T-helper 1 cell treated with Interleukin-12 subunit alpha and Interleukin-12 subunit beta and Interleukin-4 antibody, amounts not matched to agents 30 μg/mL and 1 μg/mL, for 36 hours (primary cell): ENCODE results near the gene PLCXD3.

Experiments
- H3K27ac Mint-ChIP-seq: one replicate; pipeline ENCODE4 v1.8.0; 2021; ENCODE audit warnings: mild to moderate bottlenecking, mixed read lengths
- H3K27me3 Mint-ChIP-seq: one replicate; pipeline ENCODE4 v1.8.0; 2021; ENCODE audit warnings: low read depth, mixed read lengths
- H3K36me3 Mint-ChIP-seq: one replicate; pipeline ENCODE4 v1.8.0; 2021; ENCODE audit warnings: low read depth, mixed read lengths
- H3K4me1 Mint-ChIP-seq: one replicate; pipeline ENCODE4 v1.8.0; 2021; ENCODE audit warnings: low read depth, mixed read lengths
- H3K4me3 Mint-ChIP-seq: one replicate; pipeline ENCODE4 v1.8.0; 2021; ENCODE audit warnings: mild to moderate bottlenecking, moderate library complexity, mixed read lengths
- H3K9me3 Mint-ChIP-seq: one replicate; pipeline ENCODE4 v1.8.0; 2021; ENCODE audit warnings: mixed read lengths

PLCXD3 gene

DNA sequence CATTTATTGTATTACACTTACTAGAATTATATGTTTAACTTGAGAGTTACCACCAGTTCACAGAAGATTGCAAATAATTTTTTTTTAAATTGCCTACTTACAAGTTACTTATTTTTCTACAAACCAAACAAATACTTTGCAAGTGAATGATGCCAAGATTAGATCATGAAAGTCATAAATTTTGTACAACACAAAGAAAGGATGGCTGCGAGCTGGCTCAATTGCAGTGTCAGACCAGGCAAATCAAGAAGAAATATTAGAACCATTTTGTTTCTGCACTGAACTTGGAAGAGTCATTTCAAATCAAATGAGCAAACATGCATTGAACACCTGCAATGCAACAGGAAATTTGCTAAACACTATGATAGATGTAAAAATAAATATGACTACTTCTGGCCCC lies 97.3 kb downstream of the PLCXD3 start:
- no peak overlapping the region for H3K27ac Mint-ChIP-seq
- H3K4me3 Mint-ChIP-seq, result no peak overlapping the region
- no peaks in the 10 kb centered on the region for H3K4me1 Mint-ChIP-seq
- H3K36me3 Mint-ChIP-seq, result no peaks in the 10 kb centered on the region
- no peaks in the 10 kb centered on the region for H3K27me3 Mint-ChIP-seq
- no peaks in the 10 kb centered on the region for H3K9me3 Mint-ChIP-seq

DNA sequence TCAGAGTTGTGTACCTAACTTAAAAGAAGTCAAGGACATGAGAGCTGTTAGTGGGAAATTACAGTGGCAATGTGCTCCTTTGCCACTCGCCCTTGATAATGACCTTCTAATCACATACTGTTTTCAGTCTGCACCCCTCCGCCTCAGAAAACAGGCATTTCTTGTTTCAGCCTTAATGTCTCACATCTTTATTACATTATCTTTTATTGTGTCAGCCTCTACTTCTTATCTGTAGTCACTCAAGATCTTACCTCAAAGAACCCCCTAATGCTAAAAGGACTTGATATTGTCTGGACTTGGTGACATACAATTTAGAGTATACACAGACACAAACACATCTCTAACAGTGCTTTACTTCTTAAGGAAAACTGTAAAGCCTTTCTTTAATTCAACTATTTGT lies 97.9 kb downstream of the PLCXD3 start:
- Mint-ChIP-seq H3K27ac (no peak overlapping the region), H3K4me3 (no peak overlapping the region), H3K4me1 (no peaks in the 10 kb centered on the region), H3K9me3 (no peaks in the 10 kb centered on the region), H3K36me3 (no peaks in the 10 kb centered on the region), H3K27me3 (no peaks in the 10 kb centered on the region)

DNA sequence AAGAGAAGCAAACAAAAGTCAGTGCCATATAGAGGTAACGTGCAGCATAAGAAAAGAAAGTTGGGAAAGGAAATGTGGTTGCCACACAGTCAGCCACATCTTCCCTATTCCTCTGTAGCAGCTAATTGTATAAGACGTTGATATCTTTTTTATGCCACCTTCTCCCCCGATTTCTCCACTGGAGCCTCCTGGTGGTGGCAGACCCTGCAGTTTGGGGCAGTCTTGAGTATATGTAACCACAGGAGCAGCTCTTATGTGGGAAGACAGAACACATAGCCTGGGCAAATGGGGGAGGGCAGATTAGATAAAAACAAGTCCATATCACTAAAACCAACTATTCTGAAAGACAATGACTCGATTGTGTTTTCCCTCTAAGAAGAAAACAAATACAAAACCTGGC lies 99.7 kb downstream of the PLCXD3 start:
- no peaks in the 10 kb centered on the region for H3K4me1 Mint-ChIP-seq

DNA sequence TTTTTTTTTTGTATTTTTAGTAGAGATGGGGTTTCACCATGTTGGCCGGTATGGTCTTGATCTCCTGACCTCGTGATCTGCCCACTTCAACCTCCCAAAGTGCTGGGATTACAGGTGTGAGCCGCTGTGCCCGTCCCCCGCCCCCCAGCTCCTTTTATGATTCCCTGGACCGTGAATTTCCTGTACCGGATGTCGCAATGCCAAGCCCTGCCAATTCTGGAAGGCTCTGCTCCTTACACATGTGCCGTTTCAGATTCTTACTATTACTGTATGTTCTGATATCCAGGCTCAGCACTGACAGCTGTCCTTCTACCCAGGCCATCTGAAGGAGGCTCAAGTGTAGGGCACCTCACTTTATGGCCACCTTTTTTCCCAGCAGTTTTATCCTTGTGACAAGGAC lies 100.1 kb downstream of the PLCXD3 start:
- Mint-ChIP-seq H3K27ac (no peak overlapping the region), H3K4me3 (no peak overlapping the region), H3K9me3 (no peaks in the 10 kb centered on the region), H3K27me3 (no peaks in the 10 kb centered on the region), H3K36me3 (no peaks in the 10 kb centered on the region), H3K4me1 (no peaks in the 10 kb centered on the region)

More for the DNA sequence above, 99.7 kb downstream of the PLCXD3 start:
- Mint-ChIP-seq H3K9me3 (no peaks in the 10 kb centered on the region), H3K27me3 (no peaks in the 10 kb centered on the region), H3K4me3 (no peak overlapping the region), H3K27ac (no peak overlapping the region), H3K36me3 (no peaks in the 10 kb centered on the region)

DNA sequence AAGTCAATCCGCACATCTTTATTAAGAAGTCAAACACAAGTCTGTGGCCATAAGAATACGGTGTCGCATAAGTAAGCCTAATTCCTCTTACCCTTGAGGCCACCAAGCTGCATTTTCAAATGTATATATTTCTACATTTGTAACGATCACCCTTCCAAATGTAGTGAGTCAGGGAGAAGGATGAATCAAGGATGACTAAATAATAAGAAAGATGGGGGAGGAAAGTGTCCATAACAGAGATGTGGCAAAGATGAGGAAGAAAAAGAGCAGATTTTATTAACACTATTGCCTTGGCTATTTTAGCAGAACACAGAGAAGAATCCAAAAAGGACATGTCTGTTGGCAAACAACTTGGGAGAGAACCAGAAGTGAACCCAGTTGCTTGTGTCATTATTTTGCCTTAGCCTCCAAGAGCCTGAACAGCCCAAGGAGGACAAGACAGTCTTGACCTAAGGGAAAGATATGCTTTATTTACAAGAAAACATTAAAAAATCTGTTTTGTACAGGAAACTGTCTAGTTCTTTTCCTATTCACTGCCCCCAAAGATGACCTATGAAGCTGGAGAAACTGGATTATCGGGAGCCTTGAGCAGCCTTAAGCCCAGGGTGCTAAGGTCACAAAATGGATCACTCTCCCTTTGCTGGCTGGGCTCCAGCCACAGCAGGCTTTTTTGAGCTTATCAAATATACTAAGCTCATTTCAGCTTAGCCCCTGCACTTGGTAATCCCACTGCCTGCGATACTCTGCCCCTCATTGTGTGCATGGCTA lies 101.5 kb downstream of the PLCXD3 start:
- Mint-ChIP-seq H3K36me3 (no peaks in the 10 kb centered on the region), H3K9me3 (no peaks in the 10 kb centered on the region), H3K27me3 (no peaks in the 10 kb centered on the region), H3K27ac (no peak overlapping the region), H3K4me3 (no peak overlapping the region), H3K4me1 (no peaks in the 10 kb centered on the region)

DNA sequence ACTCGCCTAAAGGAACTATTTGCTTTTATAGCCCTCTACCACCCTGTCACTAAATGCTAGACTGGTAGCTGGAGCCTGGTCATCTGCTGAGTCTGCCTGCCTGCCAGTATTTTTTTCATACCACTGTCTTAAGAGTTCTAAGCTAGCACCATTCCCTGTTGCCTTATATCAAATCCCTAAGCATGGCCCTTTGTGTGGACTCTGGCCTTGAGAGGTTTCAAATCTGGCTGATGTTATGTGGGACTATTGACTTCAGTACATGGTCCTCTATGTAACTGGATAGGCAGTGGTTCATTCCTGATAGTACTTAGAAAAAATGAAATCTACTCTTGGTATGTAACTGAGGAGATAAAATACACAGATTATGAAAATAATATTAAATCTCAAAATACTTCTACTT lies 103.5 kb downstream of the PLCXD3 start:
- H3K9me3 Mint-ChIP-seq, result no peaks in the 10 kb centered on the region
- H3K27me3 Mint-ChIP-seq, result no peaks in the 10 kb centered on the region
- no peak overlapping the region for H3K4me3 Mint-ChIP-seq
- H3K27ac Mint-ChIP-seq, result no peak overlapping the region
- no peaks in the 10 kb centered on the region for H3K4me1 Mint-ChIP-seq
- no peaks in the 10 kb centered on the region for H3K36me3 Mint-ChIP-seq

DNA sequence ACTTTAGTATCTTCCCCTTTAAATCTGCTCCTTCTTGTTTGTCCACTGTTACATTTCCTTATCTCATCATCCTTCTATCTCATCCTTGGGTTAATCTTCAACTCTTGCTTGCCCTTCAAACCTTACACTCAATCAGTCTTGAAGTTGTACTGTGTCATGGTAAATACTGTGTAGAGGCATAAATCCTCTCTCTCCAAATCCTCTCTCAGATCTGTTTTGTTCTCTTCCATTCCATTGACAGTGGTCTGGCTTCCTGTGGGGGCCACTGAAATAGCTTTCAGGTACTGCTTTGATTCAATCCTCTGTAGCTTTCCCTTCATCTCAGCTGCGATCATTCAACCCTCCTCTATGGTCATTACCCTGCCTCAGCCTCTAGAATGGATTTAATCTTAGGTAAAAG lies 104.0 kb downstream of the PLCXD3 start:
- Mint-ChIP-seq H3K27me3 (no peaks in the 10 kb centered on the region), H3K36me3 (no peaks in the 10 kb centered on the region), H3K4me1 (no peaks in the 10 kb centered on the region), H3K9me3 (no peaks in the 10 kb centered on the region), H3K27ac (no peak overlapping the region), H3K4me3 (no peak overlapping the region)

DNA sequence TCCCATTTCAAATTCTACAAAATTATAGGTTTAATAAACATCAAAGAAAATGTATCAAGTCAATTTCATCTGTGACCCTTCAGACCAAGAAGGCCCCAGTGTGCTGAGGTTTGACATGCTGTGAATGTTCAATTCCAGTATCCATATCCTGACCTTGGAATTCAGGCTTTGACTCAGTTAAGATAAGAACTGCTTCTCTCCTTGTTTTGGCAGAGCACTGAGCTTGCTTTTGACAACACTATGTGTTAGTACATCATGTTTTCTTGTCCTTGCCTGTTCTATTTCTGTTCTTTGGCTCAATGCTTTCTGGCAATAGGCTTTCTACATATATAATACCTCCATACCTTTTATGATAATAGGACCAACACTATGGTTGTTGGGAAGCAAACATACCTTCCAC lies 105.6 kb downstream of the PLCXD3 start:
- Mint-ChIP-seq H3K36me3 (no peaks in the 10 kb centered on the region), H3K4me1 (no peaks in the 10 kb centered on the region), H3K9me3 (peaks cover 2% of the 10 kb centered on the region), H3K27ac (no peak overlapping the region), H3K27me3 (no peaks in the 10 kb centered on the region), H3K4me3 (no peak overlapping the region)

DNA sequence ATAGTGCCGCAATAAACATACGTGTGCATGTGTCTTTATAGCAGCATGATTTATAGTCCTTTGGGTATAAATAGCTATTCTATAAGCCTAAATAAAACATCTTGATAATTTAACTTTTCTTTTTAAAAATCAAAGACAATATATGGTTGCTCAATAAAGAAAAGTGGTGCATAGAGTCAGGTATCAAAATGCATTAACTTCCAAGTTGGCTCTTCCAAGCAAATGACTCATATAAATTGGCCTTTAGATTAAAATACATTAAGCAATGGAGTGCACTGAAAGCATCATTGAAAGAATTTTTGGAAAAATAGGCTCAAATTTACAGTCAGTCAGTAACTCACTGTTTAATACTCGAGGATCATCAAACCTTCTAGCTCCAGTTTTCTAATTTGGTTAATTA lies 106.6 kb downstream of the PLCXD3 start:
- Mint-ChIP-seq H3K27ac (no peak overlapping the region), H3K27me3 (no peaks in the 10 kb centered on the region), H3K9me3 (peaks cover 9% of the 10 kb centered on the region), H3K4me1 (no peaks in the 10 kb centered on the region), H3K36me3 (no peaks in the 10 kb centered on the region), H3K4me3 (no peak overlapping the region)

DNA sequence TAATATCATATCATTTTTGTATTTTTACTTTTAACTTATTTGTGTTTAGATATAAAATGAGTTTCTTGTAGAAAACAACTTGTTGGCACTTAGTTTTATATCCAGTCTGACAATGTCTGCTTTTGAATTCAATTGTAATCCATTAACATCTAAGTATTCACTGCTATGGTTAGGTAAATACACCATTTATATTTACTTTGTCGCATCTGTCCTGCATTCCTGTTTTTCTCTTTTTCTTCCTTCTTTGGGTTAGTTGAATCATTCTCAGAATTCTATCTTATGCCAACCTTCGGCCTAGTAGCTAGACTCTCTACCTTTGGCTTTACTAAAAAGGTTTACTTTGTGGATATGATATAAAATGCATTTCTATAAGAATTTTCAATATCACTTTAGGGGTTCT lies 107.6 kb downstream of the PLCXD3 start:
- H3K4me1 Mint-ChIP-seq, result no peaks in the 10 kb centered on the region
- H3K27ac Mint-ChIP-seq, result no peak overlapping the region
- no peaks in the 10 kb centered on the region for H3K27me3 Mint-ChIP-seq
- no peaks in the 10 kb centered on the region for H3K36me3 Mint-ChIP-seq
- peaks cover 12% of the 10 kb centered on the region for H3K9me3 Mint-ChIP-seq
- no peak overlapping the region for H3K4me3 Mint-ChIP-seq

DNA sequence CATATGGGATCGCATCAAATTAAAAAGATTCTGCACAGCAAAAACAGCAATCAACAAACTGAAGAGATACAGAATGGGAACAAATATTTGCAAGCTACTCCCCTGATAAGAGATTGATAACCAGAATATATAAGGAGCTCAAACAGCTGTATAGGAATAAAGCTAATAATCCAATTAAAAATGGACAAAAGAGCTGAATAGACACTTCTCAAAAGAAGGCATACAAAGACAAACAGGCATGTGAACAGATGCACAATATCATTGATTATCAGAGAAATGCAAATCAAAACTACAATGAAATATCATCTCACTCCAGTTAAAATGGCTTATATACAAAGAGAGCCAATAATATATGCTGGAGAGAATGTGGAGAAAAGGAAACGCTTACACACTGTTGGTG lies 110.6 kb downstream of the PLCXD3 start:
- Mint-ChIP-seq H3K27ac (no peak overlapping the region), H3K27me3 (no peaks in the 10 kb centered on the region), H3K36me3 (no peaks in the 10 kb centered on the region), H3K4me1 (no peaks in the 10 kb centered on the region), H3K4me3 (no peak overlapping the region), H3K9me3 (peaks cover 12% of the 10 kb centered on the region)

DNA sequence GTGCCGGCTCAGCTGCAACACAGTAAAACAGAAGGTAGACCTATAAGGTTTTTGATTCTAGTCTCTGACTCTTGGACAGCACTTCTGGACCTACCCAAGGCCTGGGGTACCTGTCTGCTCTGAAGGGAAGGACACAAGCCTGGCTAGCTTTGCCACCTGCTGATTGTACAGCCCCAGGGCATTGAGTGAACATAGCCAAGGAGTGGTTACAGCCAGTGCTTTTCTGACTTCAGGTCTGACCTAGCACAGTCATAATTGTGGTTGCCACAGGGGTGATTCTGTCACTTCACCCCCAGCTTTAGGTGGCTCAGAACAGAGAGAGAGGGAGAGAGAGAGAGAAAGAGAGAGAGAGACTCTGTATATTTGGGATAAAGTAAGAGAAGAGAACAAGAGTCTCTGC lies 118.4 kb downstream of the PLCXD3 start:
- H3K4me3 Mint-ChIP-seq, result no peak overlapping the region
- H3K4me1 Mint-ChIP-seq, result no peaks in the 10 kb centered on the region
- no peaks in the 10 kb centered on the region for H3K36me3 Mint-ChIP-seq
- no peaks in the 10 kb centered on the region for H3K27me3 Mint-ChIP-seq
- no peak overlapping the region for H3K27ac Mint-ChIP-seq
- no peaks in the 10 kb centered on the region for H3K9me3 Mint-ChIP-seq

DNA sequence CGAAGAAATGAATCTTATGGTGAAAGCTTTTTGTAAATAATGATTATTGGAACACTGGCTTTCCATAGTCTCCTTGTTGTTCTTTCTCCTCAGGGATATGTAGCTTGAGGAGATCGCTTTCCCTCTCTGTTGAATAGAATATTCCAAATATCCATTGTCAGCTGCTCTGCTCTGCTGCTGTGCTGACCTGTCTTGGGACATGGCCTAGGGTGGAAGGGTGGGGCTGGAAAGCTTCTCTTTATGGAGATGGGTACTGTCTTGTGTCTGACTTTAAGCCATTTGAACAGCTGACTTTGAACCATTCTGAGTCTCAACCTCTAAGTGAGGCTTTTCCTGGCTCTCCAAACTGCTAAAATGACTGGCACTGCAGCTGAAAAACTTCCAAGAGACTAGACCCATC lies 135.8 kb downstream of the PLCXD3 start:
- no peaks in the 10 kb centered on the region for H3K9me3 Mint-ChIP-seq
- no peaks in the 10 kb centered on the region for H3K4me1 Mint-ChIP-seq
- H3K4me3 Mint-ChIP-seq, result no peak overlapping the region
- H3K36me3 Mint-ChIP-seq, result no peaks in the 10 kb centered on the region
- no peaks in the 10 kb centered on the region for H3K27me3 Mint-ChIP-seq
- no peak overlapping the region for H3K27ac Mint-ChIP-seq

DNA sequence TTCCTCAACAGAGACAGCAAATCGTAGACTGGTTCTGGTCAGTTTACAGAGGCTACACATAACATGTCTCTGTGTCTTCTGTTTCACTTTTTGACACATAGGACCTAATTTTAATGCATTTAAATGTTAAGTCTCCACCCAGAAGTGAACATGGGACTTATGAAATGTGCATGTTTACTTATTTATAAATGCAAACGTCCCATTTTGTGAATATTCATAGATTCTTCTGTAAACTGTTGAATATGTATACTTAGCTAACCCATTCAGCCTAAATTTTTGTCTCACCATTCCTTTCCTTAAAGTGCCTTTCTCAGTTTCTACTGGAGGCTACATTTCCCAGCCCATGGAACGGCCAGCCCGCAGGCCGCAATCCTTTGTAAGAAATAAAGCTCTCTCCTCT lies 137.2 kb downstream of the PLCXD3 start:
- H3K27me3 Mint-ChIP-seq, result no peaks in the 10 kb centered on the region
- no peaks in the 10 kb centered on the region for H3K36me3 Mint-ChIP-seq
- no peaks in the 10 kb centered on the region for H3K4me1 Mint-ChIP-seq

DNA sequence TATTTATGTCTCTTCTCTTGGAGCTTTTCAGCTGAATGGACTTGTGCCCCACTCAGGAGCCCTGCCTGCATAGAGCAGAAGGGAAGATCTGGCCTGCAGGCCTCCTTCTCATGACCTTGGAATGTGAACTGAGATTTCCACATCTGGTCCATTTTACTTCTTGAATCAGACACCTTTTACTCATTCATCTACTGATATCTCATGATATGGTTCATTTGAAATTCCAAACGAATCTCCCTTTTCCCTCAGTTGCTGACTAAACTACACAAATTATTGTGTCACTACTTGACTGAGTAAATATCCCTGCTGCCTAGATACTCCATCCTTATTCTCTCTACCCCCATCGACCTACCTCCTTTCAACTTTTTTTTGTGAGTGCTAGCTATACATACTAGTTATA lies 138.7 kb downstream of the PLCXD3 start:
- no peaks in the 10 kb centered on the region for H3K36me3 Mint-ChIP-seq
- H3K4me3 Mint-ChIP-seq, result no peak overlapping the region
- H3K27me3 Mint-ChIP-seq, result no peaks in the 10 kb centered on the region
- H3K4me1 Mint-ChIP-seq, result no peaks in the 10 kb centered on the region
- H3K9me3 Mint-ChIP-seq, result no peaks in the 10 kb centered on the region
- no peak overlapping the region for H3K27ac Mint-ChIP-seq

More for the DNA sequence above, 137.2 kb downstream of the PLCXD3 start:
- Mint-ChIP-seq H3K9me3 (no peaks in the 10 kb centered on the region), H3K4me3 (no peak overlapping the region), H3K27ac (no peak overlapping the region)

DNA sequence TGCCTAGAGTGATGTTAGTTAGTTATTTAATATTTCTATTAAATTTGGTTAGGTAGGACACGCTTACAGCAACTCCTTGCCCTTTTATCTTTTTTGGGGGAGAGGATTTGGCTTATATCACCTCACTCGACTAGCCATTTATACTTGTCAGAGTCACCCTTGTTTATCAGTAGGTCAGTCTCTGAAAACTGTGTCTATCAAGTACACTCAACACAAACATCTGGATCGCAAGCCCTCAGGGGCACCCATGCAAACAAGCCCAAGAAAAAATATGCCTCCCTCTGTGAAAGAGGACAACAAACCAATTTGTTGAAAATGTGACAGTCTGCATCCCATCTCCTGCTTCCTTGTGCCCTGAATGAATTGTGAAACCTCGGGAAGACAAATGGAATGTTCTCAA lies 139.9 kb downstream of the PLCXD3 start:
- no peak overlapping the region for H3K27ac Mint-ChIP-seq
- no peaks in the 10 kb centered on the region for H3K27me3 Mint-ChIP-seq
- H3K4me3 Mint-ChIP-seq, result no peak overlapping the region
- H3K9me3 Mint-ChIP-seq, result no peaks in the 10 kb centered on the region
- H3K36me3 Mint-ChIP-seq, result no peaks in the 10 kb centered on the region
- no peaks in the 10 kb centered on the region for H3K4me1 Mint-ChIP-seq
